GM21515 (cell line): ENCODE results near the gene LPAR1.

ENCODE experiments used
- ATAC-seq: cut with Tn5 transposase; IDR thresholded peaks from one replicate; pipeline ENCODE4 v1.9.1; 2021; ENCODE audit not compliant: unreplicated experiment

The LPAR1 gene

DNA sequence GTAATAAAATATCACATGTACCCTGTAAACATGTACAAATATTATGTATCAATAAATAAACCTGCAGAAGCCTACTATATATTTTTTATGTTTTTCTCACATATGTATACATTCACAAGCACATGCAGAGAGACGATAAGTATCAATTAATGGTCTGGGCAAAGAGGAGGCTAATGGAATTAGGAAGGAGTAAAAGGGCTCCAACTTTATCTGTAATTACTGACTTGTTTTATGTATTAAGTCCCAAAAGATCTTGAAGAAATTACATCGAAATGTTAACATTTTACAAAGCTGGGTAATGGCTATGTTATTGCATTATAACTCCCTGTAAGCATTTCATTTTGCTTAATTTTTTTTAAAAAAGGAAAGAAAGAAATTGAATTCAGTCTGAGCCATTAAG is 78.0 kb downstream of the LPAR1 start:
- no peak for ATAC-seq

GRCh38 chr9:110958847-110959246 is 79.4 kb downstream of the LPAR1 start:
- no peak for ATAC-seq

GRCh38 chr9:110954822-110955291 is 83.4 kb downstream of the LPAR1 start:
- ATAC-seq = peak; percentile 57

GRCh38 chr9:110952540-110952859 is 85.8 kb downstream of the LPAR1 start:
- ATAC-seq = no peak

DNA sequence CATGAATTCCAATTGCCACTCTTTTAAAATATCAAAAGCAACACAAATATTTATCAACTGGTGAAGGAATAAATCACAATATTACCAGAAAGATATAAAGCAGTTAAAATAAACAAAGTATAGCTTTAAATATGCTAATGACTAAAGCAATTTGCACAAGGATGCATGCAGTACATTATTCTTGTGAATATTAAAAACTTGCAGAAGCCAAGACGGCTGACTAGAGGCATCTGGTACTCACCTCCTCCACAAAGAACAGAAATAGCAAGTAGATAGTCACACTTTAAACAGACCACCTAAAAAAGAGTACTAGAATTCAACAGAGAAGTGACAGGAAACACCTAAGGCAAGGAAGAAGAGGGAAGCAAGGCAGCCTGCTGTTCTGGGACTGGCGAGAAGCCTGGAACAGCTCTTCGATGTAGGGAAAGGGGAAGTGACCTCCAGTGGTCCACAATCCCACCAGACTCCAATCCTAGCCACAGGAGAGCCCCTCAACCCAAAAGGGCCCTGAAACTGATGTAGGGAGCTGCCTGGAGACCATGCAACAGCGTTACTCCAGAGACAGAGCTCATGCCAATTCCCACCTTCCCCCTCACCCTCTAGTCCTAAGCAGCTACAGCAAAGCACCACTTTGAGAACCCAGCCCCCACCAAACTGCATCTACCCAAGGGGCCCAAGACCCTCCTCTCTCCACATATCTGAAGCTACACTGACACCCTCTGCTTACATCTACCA is 86.3 kb downstream of the LPAR1 start:
- ATAC-seq = no peak

- ATAC-seq = no peak
These were observed 88.1 kb downstream of the LPAR1 start for GRCh38 chr9:110950041-110950645.

- no peak for ATAC-seq
These were observed 89.2 kb downstream of the LPAR1 start for GRCh38 chr9:110949081-110949480.

DNA sequence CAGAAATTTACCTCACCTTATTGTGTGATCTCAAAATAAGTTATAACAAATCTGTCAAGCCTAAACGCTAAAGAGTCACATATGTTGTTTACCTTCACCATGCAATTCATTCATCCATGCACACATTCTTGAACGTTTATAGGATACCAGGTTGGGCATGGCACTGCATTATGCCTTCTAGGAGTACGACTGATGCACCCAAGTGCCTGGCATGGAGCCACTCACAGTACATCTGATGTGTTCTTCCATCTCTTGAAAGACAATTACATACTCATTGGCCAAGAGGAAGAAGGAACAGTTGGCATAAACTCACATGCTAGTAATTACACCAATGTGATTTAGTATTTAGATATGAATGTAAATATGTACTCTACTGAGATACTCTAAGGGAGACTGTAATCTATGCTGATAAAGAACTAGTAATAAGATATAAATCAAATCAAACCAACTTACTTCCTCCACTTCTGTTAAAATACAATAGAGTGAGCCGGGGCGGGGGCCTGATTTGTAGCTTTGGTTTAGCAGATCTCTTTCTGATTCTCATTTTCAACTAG is 90.7 kb downstream of the LPAR1 start:
- no peak for ATAC-seq

GRCh38 chr9:110942522-110942921 is 95.7 kb downstream of the LPAR1 start:
- ATAC-seq = no peak

DNA sequence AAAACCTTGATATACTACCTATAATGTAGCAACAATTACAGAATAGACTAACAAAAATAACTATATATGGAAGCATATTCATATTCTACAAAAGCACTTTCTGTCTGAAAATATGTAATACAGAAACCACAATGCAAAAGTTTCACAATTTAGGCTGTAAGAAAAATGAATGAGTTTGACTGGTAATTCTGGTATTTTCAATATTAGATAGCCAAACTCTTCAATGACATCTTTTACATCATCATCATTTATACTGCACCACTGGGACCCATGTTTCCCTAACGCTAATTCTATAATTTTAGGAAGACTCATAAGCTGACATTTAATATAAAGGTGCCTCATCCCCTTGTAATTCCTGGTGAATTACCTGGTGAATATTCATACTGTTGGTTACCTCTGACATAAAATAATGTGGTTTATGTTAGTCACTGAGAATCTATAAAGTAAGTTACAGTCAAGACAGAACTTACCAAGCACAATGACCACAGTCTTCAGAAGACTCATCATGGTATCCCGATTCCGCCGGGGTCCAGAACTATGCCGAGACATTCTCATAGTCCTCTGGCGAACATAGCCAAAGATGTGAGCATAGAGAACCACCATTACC is 97.2 kb downstream of the LPAR1 start:
- ATAC-seq = no peak

DNA sequence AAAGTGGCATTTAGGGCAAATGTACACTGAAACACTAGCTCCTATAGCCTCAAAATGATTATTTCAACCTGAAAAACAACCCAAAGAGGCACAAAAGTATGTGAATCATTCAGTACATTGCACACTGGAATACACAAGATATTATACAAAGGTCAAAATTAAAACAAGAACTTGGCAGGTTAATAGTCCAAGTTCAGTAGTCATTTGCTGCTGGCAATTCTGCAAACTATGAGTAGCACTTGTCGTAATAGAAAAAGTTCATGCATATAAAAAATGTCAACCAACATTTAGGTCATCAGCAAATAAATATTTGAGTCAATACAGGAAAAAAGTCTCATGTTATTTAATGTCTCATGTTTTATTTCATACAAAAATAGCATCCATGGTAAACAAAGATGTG is 98.7 kb downstream of the LPAR1 start:
- ATAC-seq = no peak

DNA sequence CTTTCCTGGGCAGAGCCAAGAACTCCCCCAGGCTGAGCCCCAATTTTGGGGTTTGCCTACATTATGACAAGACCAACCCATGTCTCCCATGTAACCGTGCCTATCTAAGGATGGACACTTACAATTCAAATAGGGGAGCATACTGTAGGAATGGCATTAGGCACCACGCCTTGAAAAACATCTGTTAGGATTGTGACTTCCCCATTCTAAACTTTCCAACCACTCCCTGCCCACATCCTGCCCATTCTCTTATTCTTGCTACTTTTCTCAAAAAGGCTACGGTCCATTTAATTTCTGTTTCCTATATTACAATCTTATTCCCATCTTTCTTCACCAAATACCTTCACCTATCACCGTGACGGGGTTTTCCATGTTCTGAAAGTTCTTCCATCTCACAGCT is 99.2 kb downstream of the LPAR1 start:
- no peak for ATAC-seq

DNA sequence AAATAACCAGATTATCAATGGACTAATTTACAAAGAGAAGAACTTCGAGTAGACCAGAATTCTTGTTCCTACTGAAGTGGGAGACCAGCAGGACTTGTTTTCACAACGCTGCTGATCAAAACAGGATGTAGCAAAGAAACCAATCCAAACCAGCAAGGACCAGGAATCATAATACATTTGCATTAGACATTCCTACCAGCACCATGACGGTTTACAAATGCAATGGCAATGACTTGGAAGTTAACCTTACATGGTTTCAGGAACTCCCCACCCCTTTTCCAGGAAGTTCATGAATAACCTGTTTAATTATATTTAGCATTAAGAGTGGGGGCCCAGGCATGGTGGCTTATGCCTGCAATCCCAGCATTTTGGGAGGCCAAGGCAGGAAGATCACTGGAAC is 100.0 kb downstream of the LPAR1 start:
- no peak for ATAC-seq

DNA sequence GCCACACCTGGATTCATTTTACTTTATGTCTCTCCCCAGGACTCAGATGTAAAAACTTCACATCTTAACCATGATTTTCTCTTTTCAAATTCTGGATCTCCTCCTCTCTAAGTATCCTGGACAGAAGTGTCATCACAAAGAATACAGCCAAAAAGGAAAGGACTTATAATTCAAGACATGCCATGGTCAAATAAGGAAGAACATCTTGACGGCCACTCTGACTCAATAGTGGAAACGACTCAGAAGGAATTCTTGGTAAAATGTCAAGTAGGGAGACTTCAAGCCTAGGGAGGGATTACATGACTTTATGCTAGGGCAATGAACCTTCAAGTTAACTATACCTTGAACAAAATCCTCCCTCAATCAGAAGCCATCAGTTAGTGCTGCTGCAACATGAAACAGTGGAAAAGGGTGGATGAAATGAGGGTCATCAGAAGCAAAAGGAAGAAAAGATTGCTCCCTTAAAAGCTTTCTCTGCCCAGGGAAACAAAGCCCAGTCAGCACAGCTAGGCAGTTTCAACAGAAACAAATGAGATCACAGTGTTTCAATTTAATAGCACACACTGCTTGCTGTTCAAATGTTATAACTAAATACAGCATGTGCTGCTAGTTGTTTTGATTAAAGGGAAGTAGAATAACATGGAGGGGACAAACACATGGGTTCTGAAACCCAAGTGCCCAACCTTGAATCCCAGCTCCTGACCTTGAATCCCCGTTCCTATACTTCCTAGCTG is 101.4 kb downstream of the LPAR1 start:
- ATAC-seq = no peak

DNA sequence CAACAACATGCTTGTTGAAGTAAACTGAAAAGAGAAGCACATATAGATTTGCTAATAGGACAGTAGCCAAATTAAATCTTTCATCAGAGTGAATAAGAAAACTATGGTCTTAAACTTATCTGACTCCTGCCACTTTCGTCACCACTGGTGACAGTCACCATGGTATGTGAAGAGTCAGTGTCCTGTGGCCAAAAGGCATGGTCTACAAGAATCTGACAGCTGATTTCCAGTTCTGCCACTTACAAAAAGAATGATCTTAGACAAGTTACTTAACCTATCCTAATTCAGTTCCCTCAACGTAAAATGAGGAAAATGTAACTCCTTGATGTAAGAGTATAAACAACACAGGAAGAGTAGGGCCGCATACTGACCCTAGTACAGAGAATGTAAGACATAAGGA is 102.0 kb downstream of the LPAR1 start:
- ATAC-seq = no peak

GRCh38 chr9:110935829-110936228 is 102.4 kb downstream of the LPAR1 start:
- no peak for ATAC-seq

DNA sequence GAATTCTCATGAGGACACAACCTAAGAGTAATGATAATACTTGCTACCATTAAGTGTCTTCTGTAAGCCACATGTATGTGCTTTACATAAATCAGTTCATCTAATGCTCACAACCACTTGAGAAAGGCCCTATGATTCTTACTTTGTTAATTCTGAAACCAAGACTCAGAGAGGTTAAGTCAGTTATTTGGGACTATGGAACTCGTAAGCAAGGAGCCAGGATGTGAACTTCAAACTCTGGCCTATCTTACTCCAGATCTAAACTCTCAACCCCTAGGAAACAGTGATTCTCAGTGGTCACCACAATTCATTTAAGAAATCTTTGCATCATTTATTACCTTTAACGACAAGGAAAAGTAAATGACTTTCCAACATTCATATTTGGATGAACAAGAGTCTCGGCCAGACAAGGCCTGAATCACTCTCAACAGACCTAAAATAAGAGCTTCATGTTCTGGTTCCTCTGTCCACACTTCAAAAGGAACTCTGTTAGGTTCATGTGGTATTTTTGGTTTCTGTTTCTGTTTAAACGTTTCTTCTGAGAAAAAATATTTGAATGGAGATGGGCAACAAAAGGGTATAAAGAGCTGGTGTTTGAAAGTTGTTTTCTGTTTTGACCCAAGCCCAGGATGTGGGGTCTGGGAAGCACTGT is 104.8 kb downstream of the LPAR1 start:
- ATAC-seq = peak; percentile 81

GRCh38 chr9:110932863-110933262 is 105.4 kb downstream of the LPAR1 start:
- ATAC-seq = no peak

DNA sequence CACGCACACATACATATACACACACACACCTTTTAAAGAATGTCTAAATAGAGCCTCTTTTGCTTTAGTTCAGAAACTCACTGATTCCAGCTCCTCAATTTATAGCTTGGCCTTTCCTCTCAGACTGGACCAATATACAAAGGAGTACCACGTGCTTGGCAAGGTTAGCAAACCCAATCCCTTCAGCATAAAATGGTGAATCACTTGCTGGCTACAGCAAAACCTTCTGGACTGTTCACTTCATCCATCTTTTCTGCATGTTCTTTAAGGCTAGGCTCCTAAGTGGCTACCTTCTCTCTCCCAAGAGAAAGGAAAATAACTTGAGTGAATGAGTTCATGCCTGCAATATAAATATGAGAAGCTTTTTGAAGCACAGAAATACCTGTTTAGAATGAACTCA is 109.7 kb downstream of the LPAR1 start:
- ATAC-seq = no peak

GRCh38 chr9:110926828-110927487 is 111.3 kb downstream of the LPAR1 start:
- ATAC-seq = no peak
